WTC11 (cell line): Measurements from ENCODE around the gene PIGS.

Experiments
- CTCF ChIP-seq: fragments of 200-600 bp; IDR thresholded peaks from 2 replicates; pipeline ENCODE4 v1.8.0; 2022; ENCODE audit warnings: antibody characterized with exemption
- E2F5 ChIP-seq: sonication (generic); formaldehyde crosslinking; IDR thresholded peaks from 2 replicates; pipeline ENCODE4 v1.8.1; 2022; ENCODE audit warnings: mild to moderate bottlenecking, moderate library complexity, missing genetic modification reagents
- EMX1 ChIP-seq: fragments of 250-450 bp; sonication (Bioruptor Pico); IDR thresholded peaks from 2 replicates; pipeline ENCODE4 v1.8.0; 2021; ENCODE audit warnings: mild to moderate bottlenecking
- SP1 ChIP-seq: sonication (generic); formaldehyde crosslinking; conservative IDR thresholded peaks from 2 replicates; pipeline ENCODE4 v1.8.1; 2022; ENCODE audit warnings: missing genetic modification reagents

GRCh38 chr17:28597606-28598383, 26.5 kb upstream of the PIGS start:
- TF ChIP-seq CTCF (no peak), EMX1 (CRISPR knock-in tag) (no peak), SP1 (no peak), E2F5 (no peak)
